Measurements from ENCODE around the gene KRT37. TPM values are rescaled to one million over a fixed set of nuclear protein-coding genes. Genes with fewer than 3 reads are reported as not detected.

The KRT37 gene
- total and polyA plus RNA-seq, 2 of the 13 experiments (the other 11 are each of a cell fraction or from before 2014, with no cell fraction given) = 0.69 TPM; not detected in 1

DNA sequence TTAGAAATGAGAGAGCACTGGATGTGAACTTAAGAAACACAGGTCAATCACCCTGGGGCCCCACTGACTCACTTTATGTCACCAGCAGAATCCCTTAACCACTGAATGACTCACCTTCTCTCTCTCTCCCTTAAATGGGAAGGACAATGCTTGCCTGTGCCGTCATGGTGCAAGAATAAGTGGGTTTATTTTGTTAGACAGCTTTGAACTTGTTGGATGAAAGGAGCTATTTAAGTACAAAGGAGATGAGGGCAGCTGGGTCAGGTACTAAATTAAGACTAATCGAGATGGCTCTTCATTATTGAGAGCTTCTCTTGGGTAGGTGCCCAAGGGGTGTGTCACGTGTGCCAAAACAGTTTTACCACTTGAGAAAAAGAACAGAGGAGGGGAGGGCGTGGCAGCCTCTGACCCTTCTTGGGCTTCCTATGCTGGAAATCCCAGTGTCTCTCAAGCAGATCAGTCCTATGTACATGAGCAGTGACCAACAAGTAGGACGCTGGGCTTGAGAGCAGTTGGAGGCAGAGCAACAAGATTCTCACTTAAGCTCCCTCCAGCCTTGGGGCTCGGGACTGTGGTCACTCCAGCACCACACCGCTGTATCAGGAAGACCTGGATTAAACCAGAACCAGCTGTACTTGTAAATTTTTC, 20.2 kb downstream of the KRT37 start (continued):
- peak in 1 of 2 experiments; percentile 87; a peak in 2 of 4 replicates for TF ChIP-seq EP300 (IDR thresholded peaks at IDR 0.05; ENCODE audit: low read depth in 2 of 2, low read length in 2 of 2)
- TF ChIP-seq EP300 (CRISPR knock-in tag; IDR thresholded peaks at IDR 0.05; ENCODE audit: borderline replicate concordance) = peak; percentile 94
- TF ChIP-seq, protein P1, sequence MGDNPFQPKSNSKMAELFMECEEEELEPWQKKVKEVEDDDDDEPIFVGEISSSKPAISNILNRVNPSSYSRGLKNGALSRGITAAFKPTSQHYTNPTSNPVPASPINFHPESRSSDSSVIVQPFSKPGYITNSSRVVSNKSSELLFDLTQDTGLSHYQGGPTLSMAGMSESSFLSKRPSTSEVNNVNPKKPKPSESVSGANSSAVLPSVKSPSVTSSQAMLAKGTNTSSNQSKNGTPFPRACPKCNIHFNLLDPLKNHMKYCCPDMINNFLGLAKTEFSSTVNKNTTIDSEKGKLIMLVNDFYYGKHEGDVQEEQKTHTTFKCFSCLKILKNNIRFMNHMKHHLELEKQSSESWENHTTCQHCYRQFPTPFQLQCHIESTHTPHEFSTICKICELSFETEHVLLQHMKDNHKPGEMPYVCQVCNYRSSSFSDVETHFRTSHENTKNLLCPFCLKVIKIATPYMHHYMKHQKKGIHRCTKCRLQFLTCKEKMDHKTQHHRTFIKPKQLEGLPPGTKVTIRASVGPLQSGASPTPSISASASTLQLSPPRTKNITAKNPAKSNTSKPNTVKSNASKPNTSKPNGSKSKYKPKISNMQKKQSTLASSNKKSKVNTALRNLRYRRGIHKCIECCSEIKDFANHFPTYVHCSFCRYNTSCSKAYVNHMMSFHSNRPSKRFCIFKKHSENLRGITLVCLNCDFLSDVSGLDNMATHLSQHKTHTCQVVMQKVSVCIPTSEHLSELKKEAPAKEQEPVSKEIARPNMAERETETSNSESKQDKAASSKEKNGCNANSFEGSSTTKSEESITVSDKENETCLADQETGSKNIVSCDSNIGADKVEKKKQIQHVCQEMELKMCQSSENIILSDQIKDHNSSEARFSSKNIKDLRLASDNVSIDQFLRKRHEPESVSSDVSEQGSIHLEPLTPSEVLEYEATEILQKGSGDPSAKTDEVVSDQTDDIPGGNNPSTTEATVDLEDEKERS (CRISPR knock-in tag; IDR thresholded peaks at IDR 0.05) = no peak
- no peak for TF ChIP-seq ETV6 (CRISPR knock-in tag; conservative IDR thresholded peaks at IDR 0.05)
- TF ChIP-seq, protein P2, sequence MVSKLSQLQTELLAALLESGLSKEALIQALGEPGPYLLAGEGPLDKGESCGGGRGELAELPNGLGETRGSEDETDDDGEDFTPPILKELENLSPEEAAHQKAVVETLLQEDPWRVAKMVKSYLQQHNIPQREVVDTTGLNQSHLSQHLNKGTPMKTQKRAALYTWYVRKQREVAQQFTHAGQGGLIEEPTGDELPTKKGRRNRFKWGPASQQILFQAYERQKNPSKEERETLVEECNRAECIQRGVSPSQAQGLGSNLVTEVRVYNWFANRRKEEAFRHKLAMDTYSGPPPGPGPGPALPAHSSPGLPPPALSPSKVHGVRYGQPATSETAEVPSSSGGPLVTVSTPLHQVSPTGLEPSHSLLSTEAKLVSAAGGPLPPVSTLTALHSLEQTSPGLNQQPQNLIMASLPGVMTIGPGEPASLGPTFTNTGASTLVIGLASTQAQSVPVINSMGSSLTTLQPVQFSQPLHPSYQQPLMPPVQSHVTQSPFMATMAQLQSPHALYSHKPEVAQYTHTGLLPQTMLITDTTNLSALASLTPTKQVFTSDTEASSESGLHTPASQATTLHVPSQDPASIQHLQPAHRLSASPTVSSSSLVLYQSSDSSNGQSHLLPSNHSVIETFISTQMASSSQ (IDR thresholded peaks at IDR 0.05; ENCODE audit: low read depth) = no peak
- TF ChIP-seq, protein P2 (CRISPR knock-in tag; IDR thresholded peaks at IDR 0.05; ENCODE audit: borderline replicate concordance) = no peak
- peak; percentile 83 for TF ChIP-seq TBX3 (IDR thresholded peaks at IDR 0.05; ENCODE audit: borderline replicate concordance)
- TF ChIP-seq TCF12 (IDR thresholded peaks at IDR 0.05) = no peak
- TF ChIP-seq TCF12 (CRISPR knock-in tag; IDR thresholded peaks at IDR 0.05) = no peak
- no peak for TF ChIP-seq NR3C1 (CRISPR knock-in tag; IDR thresholded peaks at IDR 0.05)
- TF ChIP-seq ZNF841 (CRISPR knock-in tag; IDR thresholded peaks at IDR 0.05; ENCODE audit: borderline replicate concordance) = no peak
- TF ChIP-seq HOXA3 (CRISPR knock-in tag; IDR thresholded peaks at IDR 0.05) = no peak
- no peak for TF ChIP-seq RNF2 (conservative IDR thresholded peaks at IDR 0.05; ENCODE audit: low read depth)
- TF ChIP-seq, protein P3, sequence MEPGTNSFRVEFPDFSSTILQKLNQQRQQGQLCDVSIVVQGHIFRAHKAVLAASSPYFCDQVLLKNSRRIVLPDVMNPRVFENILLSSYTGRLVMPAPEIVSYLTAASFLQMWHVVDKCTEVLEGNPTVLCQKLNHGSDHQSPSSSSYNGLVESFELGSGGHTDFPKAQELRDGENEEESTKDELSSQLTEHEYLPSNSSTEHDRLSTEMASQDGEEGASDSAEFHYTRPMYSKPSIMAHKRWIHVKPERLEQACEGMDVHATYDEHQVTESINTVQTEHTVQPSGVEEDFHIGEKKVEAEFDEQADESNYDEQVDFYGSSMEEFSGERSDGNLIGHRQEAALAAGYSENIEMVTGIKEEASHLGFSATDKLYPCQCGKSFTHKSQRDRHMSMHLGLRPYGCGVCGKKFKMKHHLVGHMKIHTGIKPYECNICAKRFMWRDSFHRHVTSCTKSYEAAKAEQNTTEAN (CRISPR knock-in tag; conservative IDR thresholded peaks at IDR 0.05) = no peak
- TF ChIP-seq ZNF34 (CRISPR knock-in tag; IDR thresholded peaks at IDR 0.05; ENCODE audit: borderline replicate concordance) = no peak
- no peak for TF ChIP-seq GLI4 (CRISPR knock-in tag; IDR thresholded peaks at IDR 0.05; ENCODE audit: borderline replicate concordance)
- TF ChIP-seq ZBTB3 (CRISPR knock-in tag; IDR thresholded peaks at IDR 0.05; ENCODE audit: borderline replicate concordance, low read depth) = no peak
- TF ChIP-seq CHD4 (IDR thresholded peaks at IDR 0.05; ENCODE audit: borderline replicate concordance, low read length) = no peak
- no peak for TF ChIP-seq SIX1 (CRISPR knock-in tag; IDR thresholded peaks at IDR 0.05; ENCODE audit: borderline replicate concordance)
- TF ChIP-seq ZNF598 (CRISPR knock-in tag; IDR thresholded peaks at IDR 0.05; ENCODE audit: borderline replicate concordance) = no peak

Measured in HepG2 (cell line).